Loucy (cell line): ENCODE data around the gene MAT2B.

Experiments
- EZH2phosphoT487 ChIP-seq: fragments of 200-600 bp; IDR thresholded peaks from 2 replicates; pipeline ENCODE4 v1.6.1; 2018; ENCODE audit warnings: antibody characterized with exemption, mild to moderate bottlenecking, moderate library complexity, borderline replicate concordance
- TF ChIP-seq, protein P1 (sequence below): fragments of 200-600 bp; sonication (generic); conservative IDR thresholded peaks from 2 replicates; pipeline ENCODE4 v1.5.1; 2014; ENCODE audit warnings: mild to moderate bottlenecking, antibody characterized with exemption, low read length

DNA sequence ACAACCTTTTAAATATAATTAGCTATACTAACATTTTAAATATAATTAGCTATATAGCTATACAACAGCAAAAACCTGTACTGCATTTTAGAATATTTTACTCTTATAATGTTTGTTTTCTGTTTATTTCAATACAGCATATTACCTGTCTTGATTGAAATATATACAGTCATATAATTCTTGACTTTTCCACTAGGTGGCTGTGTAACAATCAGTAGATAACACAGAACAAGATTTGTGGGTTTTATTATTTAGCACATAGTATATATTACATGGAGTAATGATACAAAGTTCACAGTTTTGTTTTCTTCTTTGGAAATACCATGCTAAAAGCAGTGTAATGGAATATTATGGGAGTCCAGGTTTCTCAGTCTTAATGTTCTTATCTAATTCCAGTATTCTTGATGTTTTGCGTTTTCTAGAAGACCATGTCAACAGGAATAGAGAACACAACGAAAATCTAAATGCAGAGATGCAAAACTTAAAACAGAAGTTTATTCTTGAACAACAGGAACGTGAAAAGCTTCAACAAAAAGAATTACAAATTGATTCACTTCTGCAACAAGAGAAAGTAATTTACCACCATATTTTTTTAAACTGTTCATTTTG, 31.7 kb upstream of the MAT2B start:
- TF ChIP-seq, protein P1, sequence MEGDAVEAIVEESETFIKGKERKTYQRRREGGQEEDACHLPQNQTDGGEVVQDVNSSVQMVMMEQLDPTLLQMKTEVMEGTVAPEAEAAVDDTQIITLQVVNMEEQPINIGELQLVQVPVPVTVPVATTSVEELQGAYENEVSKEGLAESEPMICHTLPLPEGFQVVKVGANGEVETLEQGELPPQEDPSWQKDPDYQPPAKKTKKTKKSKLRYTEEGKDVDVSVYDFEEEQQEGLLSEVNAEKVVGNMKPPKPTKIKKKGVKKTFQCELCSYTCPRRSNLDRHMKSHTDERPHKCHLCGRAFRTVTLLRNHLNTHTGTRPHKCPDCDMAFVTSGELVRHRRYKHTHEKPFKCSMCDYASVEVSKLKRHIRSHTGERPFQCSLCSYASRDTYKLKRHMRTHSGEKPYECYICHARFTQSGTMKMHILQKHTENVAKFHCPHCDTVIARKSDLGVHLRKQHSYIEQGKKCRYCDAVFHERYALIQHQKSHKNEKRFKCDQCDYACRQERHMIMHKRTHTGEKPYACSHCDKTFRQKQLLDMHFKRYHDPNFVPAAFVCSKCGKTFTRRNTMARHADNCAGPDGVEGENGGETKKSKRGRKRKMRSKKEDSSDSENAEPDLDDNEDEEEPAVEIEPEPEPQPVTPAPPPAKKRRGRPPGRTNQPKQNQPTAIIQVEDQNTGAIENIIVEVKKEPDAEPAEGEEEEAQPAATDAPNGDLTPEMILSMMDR: peak; percentile 51
- no peak for TF ChIP-seq EZH2phosphoT487
